ENCODE results near the gene KIF26A.
"Not testable (repeated sequence)": the region's sequence is repeated elsewhere in the genome, so short reads cannot be mapped to it uniquely, and the experiment has no call there.

Gene KIF26A

GRCh38 chr14:104208331-104208730, 69.9 kb downstream of the KIF26A start:
- DNase-seq (ENCODE audit: low read depth), result not testable (repeated sequence)

- not testable (repeated sequence) for DNase-seq (ENCODE audit: low read depth)
Observed at GRCh38 chr14:104209071-104209470, 70.7 kb downstream of the KIF26A start.

DNA sequence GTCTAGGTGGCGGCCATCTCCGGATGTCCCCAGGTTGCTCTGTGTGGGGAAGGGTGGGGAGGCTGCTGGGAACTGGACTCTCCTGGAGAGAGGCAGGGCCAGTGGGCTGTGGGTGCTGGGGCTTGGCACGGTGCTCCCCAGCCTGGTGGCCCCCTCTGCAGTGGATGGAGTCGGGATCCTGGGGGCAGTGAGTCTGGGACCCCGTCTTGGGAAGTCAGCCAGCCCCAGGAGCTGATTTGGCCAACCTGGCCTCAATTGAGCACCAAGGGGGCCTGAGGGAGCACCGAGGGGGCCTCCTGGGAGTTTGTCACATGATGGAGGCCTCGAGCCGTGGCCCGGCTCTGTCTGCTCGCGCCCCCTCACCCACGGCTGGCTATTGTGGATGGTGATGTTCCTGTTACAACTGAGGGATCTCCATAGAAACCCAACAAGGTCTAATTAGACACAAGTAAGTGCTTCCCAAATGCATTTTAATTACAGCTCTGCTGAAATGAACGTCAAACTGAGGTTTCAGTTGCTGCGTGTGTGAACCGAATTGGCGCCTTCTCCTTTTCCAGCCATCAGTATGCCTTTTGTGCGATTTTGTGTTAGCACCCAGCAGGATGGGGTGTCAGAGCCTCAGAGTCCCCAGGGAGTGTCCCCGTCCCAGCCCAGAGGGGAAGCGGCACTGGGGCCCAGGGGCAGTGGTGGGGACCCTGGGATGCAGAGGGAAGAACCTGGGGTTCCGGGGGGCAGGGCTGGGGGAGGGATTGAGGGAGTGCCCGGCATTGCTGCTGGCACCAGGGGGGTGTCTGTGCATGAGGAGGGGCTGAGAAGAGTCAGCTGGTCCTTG, 71.8 kb downstream of the KIF26A start:
- DNase-seq (ENCODE audit: low read depth), result no peak

DNA sequence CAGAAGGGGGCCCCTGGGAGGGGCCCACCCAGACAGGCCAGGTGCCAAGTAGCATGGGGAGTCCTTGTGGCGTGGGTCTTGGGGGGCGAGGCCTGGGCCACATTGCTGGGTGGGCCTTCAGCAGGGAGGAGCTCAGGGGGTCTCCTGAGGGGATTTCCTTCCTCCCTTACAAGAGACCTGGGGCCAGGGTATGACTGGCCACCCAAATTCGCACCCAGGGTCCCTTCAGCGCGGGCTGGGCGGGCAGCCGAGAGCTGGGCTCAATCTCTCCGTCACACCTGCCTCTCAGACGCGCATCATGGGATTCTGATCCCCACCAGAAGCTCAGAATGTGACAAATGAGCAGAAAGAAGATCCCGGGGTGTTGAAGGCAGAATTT, 72.4 kb downstream of the KIF26A start:
- no peak for DNase-seq (ENCODE audit: low read depth)

DNA sequence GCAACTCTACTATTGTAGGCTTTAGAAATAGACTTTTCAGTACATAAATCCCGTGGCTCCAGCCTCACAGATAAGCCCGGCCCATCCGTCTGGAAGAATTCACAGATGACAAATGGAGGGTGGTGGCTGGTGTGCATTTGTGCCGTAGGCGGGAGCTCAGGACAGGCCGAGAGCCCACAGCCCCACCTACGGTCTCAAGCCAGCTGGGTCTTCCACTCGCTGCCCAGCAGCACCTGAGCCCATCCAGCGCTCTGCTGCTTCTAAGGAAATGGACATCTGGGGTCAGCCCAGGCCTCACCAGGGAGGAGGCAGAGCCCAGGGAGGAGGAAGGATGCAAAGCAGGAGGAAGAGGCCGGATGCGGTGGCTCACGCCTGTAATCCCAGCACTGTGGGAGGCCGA, 72.8 kb downstream of the KIF26A start:
- no peak for DNase-seq (ENCODE audit: low read depth)

DNA sequence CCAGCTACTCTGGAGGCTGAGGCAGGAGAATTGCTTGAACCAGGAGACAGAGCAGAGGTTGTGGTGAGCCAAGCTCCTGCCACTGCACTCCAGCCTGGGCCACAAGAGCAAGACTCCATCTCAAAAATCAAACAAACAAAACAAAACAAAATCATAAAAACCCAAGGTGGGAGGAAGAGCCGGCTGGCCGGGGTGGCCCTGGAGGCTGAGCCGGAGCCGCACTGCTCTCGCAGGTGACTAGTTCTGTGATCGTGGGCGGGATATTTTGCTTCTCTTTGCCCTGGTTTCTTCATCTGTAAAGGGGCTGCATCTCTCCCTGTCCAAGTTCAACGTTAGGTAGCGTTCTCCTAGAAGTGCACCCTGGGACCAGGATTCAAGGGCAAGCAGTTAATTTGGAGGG, 73.4 kb downstream of the KIF26A start:
- DNase-seq (ENCODE audit: low read depth), result no peak

GRCh38 chr14:104212206-104213095, 74.1 kb downstream of the KIF26A start:
- DNase-seq (ENCODE audit: low read depth), result no peak

- DNase-seq (ENCODE audit: low read depth), result no peak
Observed at GRCh38 chr14:104213301-104214034, 75.1 kb downstream of the KIF26A start.

DNA sequence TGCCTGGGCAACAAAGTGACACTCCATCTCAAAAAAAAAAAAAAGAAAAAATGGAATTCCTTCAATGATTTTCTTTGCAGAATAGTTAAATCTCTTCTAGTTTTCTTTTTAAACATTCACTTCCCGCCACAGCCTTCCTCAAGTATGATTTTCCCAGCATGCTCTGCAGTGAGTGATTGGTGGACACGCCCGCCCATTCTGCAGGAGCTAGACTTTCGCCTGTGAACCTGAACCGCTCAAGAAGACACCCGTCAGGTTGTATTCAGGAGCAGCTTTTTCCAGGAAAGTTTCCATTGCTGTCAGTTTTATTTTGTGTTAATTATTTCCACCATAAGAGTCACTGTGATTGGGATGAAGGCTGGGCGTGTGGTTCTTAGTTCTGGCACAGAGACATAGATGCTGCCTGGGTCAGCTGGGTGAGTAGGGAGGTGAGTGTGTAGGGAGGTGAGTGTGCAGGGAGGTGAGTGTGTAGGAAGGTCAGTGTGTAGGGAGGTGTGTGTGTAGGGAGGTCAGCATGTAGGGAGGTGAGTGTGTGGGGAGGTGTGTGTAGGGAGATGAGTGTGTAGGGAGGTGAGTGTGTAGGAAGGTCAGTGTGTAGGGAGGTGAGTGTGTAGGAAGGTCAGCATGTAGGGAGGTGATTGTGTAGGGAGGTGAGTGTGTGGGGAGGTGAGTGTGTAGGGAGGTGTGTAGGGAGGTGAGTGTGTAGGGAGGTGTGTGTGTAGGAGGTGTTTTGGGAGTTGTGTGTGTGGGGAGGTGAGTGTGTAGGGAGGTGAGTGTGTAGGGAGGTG, 76.2 kb downstream of the KIF26A start:
- DNase-seq (ENCODE audit: low read depth), result no peak

- DNase-seq (ENCODE audit: low read depth), result no peak
Observed at GRCh38 chr14:104215706-104216334, 77.4 kb downstream of the KIF26A start.

DNA sequence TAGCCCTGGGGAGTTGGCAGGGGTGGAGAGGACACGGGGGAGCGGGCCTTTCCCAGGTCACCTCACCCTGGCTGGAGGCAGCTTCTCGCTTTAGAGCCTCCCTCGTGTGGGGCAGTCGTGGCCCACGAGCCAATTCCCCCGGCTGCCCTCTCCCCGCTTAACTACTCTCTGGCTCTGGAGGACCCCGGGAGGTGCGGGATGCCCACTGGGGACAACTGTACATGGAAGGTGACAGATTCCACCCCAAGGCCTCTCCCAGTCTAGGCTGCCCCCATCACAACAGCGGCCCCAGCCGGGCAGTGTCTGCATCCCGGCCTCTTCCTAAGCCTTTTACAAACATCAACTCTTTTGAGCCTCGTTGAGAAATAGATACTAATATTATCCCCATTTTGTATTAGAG, 78.1 kb downstream of the KIF26A start:
- no peak for DNase-seq (ENCODE audit: low read depth)

DNA sequence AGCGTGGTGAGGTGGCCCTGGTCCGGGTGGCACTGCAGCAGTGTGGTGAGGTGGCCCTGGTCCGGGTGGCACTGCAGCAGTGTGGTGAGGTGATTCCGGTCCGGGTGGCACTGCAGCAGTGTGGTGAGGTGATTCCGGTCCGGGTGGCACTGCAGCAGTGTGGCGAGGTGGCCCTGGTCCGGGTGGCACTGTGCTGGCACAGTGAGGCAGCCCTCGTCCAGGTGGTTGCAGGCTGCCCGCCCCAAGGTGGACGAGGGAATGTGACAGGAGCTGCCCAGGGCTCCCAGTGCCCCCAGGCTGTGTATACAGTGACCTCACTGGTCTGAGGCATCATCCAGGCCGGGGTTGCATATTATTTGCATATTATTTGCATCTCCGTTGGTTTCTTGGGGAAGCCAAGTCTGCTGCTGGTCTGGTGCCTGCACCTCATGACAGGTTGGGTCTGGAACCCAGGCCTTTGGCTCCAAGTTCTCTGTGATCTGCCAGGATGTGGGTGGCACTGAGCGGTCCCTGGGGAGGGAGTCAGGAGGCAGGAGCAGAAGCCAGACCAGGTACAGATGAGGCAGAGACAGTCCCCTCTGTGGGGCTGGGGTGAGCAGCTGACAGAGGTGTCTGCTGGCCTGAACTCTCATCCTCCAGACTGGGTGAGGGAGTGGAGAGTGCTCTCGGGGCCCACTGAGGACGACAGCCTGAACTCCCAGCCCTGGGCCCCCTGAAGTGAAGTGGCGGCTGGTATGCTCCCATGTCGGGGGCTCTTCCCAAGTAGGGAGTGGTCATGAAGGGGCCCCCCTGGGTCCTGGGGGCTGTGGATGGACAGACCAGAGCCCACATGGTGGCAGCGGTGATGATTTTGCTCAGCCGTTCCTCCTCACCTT, 79.3 kb downstream of the KIF26A start:
- no peak for DNase-seq (ENCODE audit: low read depth)

GRCh38 chr14:104218361-104219180, 80.2 kb downstream of the KIF26A start:
- DNase-seq (ENCODE audit: low read depth), result no peak

- no peak for DNase-seq (ENCODE audit: low read depth)
Observed at GRCh38 chr14:104219731-104220214, 81.4 kb downstream of the KIF26A start.

- DNase-seq (ENCODE audit: low read depth), result no peak
Observed at GRCh38 chr14:104220215-104221070, 82.1 kb downstream of the KIF26A start.

- no peak for DNase-seq (ENCODE audit: low read depth)
Observed at GRCh38 chr14:104221071-104221625, 82.8 kb downstream of the KIF26A start.

GRCh38 chr14:104221636-104222369, 83.4 kb downstream of the KIF26A start:
- DNase-seq (ENCODE audit: low read depth), result no peak
